ENCODE results near the gene PPIL4. TPM values are rescaled to one million over a fixed set of nuclear protein-coding genes. Genes with fewer than 3 reads are reported as not detected.
A peak's percentile ranks its signal among the peaks of the same experiment; 100 is the strongest.
"Not testable (repeated sequence)": the region's sequence is repeated elsewhere in the genome, so short reads cannot be mapped to it uniquely, and the experiment has no call there.

PPIL4 gene
- total and polyA plus RNA-seq, 11 donors = 10.9 to 22.9 (median 16.0) TPM

GRCh38 chr6:149497365-149497764 is 48.5 kb downstream of the PPIL4 start:
- ATAC-seq (no peak), DNase-seq (no peak)
- no peaks in the 10 kb centered on the region for H3K27me3 ChIP-seq
- H3K36me3 ChIP-seq = peaks cover 0 to 11% (median 0%) of the 10 kb centered on the region in 9 donors
- 90 to 99% (median 95%) methylated on average over 2 of the region's 2 CpGs for WGBS, 4 donors
- no peak overlapping the region for H3K27ac ChIP-seq
- H3K9me3 ChIP-seq = no peaks in the 10 kb centered on the region
- H3K4me1 ChIP-seq = peaks cover 0 to 19% (median 2%) of the 10 kb centered on the region in 12 donors
- H3K4me3 ChIP-seq = no peak overlapping the region
- intact Hi-C loops (cut with DNase I) = no loop called here
- no peak for TF ChIP-seq CTCF (IDR thresholded peaks at IDR 0.05)
- no peak for TF ChIP-seq POLR2A (IDR thresholded peaks at IDR 0.05)

- H3K27ac ChIP-seq; H3K4me3 ChIP-seq; DNase-seq; ATAC-seq; H3K36me3 ChIP-seq; intact Hi-C loops (cut with DNase I); H3K9me3 ChIP-seq; H3K27me3 ChIP-seq: not testable (repeated sequence)
- peaks cover 0 to 19% (median 2%) of the 10 kb centered on the region in 12 donors for H3K4me1 ChIP-seq
- 92 to 97% (median 93%) methylated on average over 6 of the region's 6 CpGs for WGBS, 4 donors
Observed at GRCh38 chr6:149496597-149496996, 49.2 kb downstream of the PPIL4 start.

- intact Hi-C loops (cut with DNase I) = not testable (repeated sequence)
Observed at GRCh38 chr6:149495349-149496016, 50.4 kb downstream of the PPIL4 start.

DNA sequence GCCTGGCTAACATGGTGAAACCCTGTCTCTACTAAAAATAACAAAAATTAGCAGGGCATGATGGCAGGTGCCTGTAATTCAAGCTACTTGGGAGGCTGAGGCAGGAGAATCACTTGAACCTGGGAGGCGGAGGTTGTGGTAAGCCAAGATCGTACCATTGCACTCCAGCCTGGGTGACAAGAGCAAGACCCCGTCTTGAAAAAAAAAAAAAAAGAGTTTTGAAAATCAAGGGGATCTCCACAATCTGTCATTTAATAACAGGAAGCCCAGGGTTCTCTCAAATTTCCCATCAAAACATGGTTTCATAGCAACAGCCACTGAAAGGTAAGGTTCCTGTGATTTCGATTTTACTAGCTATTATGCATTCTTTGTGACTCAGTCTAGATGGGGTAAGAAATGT is 51.0 kb downstream of the PPIL4 start:
- 88 to 95% (median 91%) methylated on average over 4 of the region's 4 CpGs for WGBS, 4 donors
- DNase-seq; H3K9me3 ChIP-seq; H3K4me3 ChIP-seq; ATAC-seq; H3K36me3 ChIP-seq; H3K27me3 ChIP-seq; intact Hi-C loops (cut with DNase I): not testable (repeated sequence)
- H3K27ac ChIP-seq = peak overlapping the region in 1 of 12 donors; percentile 39
- peaks cover 0 to 17% (median 2%) of the 10 kb centered on the region in 12 donors for H3K4me1 ChIP-seq

More at GRCh38 chr6:149495349-149496016, 50.4 kb downstream of the PPIL4 start:
- Histone ChIP-seq H3K27ac (peak overlapping the region in 1 of 12 donors; percentile 39), H3K4me1 (peaks cover 0 to 19% (median 2%) of the 10 kb centered on the region in 12 donors)
- not testable (repeated sequence) for ATAC-seq, H3K4me3 ChIP-seq, H3K27me3 ChIP-seq, H3K9me3 ChIP-seq, DNase-seq, H3K36me3 ChIP-seq
- 78 to 98% (median 85%) methylated on average over 11 of the region's 11 CpGs for WGBS, 4 donors

- no peak overlapping the region for H3K27ac ChIP-seq
- TF ChIP-seq POLR2A (IDR thresholded peaks at IDR 0.05) (no peak), CTCF (IDR thresholded peaks at IDR 0.05) (no peak)
- no peak for ATAC-seq
- H3K27me3 ChIP-seq = no peaks in the 10 kb centered on the region
- intact Hi-C loops (cut with DNase I) = no loop called here
- 92 to 94% (median 93%) methylated on average over 7 of the region's 7 CpGs for WGBS, 4 donors
- DNase-seq = no peak
- no peak overlapping the region for H3K4me3 ChIP-seq
- no peaks in the 10 kb centered on the region for H3K9me3 ChIP-seq
- no peaks in the 10 kb centered on the region for H3K36me3 ChIP-seq
- peaks cover 0 to 8% (median under 1%) of the 10 kb centered on the region in 12 donors for H3K4me1 ChIP-seq
Observed at GRCh38 chr6:149493761-149494320, 52.0 kb downstream of the PPIL4 start.

All from heart left ventricle (tissue), 16 donors.